Measurements from ENCODE around the gene SIDT2.

Gene SIDT2

GRCh38 chr11:117189941-117190544, 11.5 kb downstream of the SIDT2 start:
- DNase-seq, result no peak

GRCh38 chr11:117191680-117192400, 13.3 kb downstream of the SIDT2 start:
- no peak for DNase-seq

GRCh38 chr11:117192401-117192875, 13.9 kb downstream of the SIDT2 start:
- no peak for DNase-seq

- no peak for DNase-seq
These were observed 14.8 kb downstream of the SIDT2 start for GRCh38 chr11:117193130-117194020.

- no peak for DNase-seq
These were observed 15.7 kb downstream of the SIDT2 start for GRCh38 chr11:117194267-117194666.

GRCh38 chr11:117195258-117195657, 16.7 kb downstream of the SIDT2 start:
- no peak for DNase-seq

- no peak for DNase-seq
These were observed 17.2 kb downstream of the SIDT2 start for GRCh38 chr11:117195761-117196160.

- DNase-seq, result no peak
These were observed 18.5 kb downstream of the SIDT2 start for GRCh38 chr11:117197006-117197405.

- DNase-seq, result no peak
These were observed 19.2 kb downstream of the SIDT2 start for GRCh38 chr11:117197516-117198456.

GRCh38 chr11:117198613-117199012, 20.1 kb downstream of the SIDT2 start:
- no peak for DNase-seq

- DNase-seq, result no peak
These were observed 20.7 kb downstream of the SIDT2 start, which contains the start of gene TAGLN for GRCh38 chr11:117199053-117199915. TSS of gene TAGLN (plus strand) at chr11:117199370. CDS start at chr11:117203014, 3,644 bp downstream.

GRCh38 chr11:117199916-117200812, 21.6 kb downstream of the SIDT2 start:
- no peak for DNase-seq

- no peak for DNase-seq
These were observed 22.5 kb downstream of the SIDT2 start for GRCh38 chr11:117200813-117201657.

GRCh38 chr11:117201658-117202305, 23.2 kb downstream of the SIDT2 start:
- DNase-seq, result no peak

- no peak for DNase-seq
These were observed 24.0 kb downstream of the SIDT2 start for GRCh38 chr11:117202386-117203068.

GRCh38 chr11:117203069-117203407, 24.5 kb downstream of the SIDT2 start:
- DNase-seq, result no peak

- DNase-seq, result no peak
These were observed 25.9 kb downstream of the SIDT2 start for GRCh38 chr11:117204283-117205080.

Measured in activated CD4-positive, alpha-beta T cell treated with anti-CD3 and anti-CD28 coated beads, Interleukin-2, amount 50 U/mL, for 4 hours (primary cell).